ENCODE measurements around the gene PBX2.

The PBX2 gene

GRCh38 chr6:32170294-32170693 is 19.7 kb downstream of the PBX2 start:
- DNase-seq: no peak

GRCh38 chr6:32168807-32169591 is 21.0 kb downstream of the PBX2 start:
- DNase-seq: no peak

- DNase-seq: no peak
Measured at GRCh38 chr6:32168350-32168749, 21.7 kb downstream of the PBX2 start.

- DNase-seq: no peak
Measured at GRCh38 chr6:32167761-32168262, 22.2 kb downstream of the PBX2 start.

- peak; percentile 4 to 58 (median 24) for DNase-seq
Measured at GRCh38 chr6:32167154-32167760, 22.7 kb downstream of the PBX2 start.

GRCh38 chr6:32166411-32167061 is 23.5 kb downstream of the PBX2 start:
- DNase-seq: peak in 1 of 3 experiments; percentile 18

GRCh38 chr6:32164295-32164694 is 25.7 kb downstream of the PBX2 start, which contains the start of gene EGFL8:
TSS of gene EGFL8 (plus strand) at chr6:32164595. CDS start at chr6:32166166, 1,571 bp downstream.
- no peak for DNase-seq

GRCh38 chr6:32163559-32164258 is 26.3 kb downstream of the PBX2 start:
- no peak for DNase-seq

GRCh38 chr6:32158052-32158451 is 31.9 kb downstream of the PBX2 start:
- DNase-seq: no peak

GRCh38 chr6:32156891-32157290 is 33.1 kb downstream of the PBX2 start:
- DNase-seq: no peak

GRCh38 chr6:32154514-32155161 is 35.4 kb downstream of the PBX2 start:
- peak; percentile 61 to 85 (median 81) for DNase-seq

- peak; percentile 63 to 92 (median 87) for DNase-seq
Measured at GRCh38 chr6:32153564-32154513, 36.2 kb downstream of the PBX2 start, which contains the start of gene PPT2. TSS of gene PPT2 (plus strand) at chr6:32154141. CDS start at chr6:32154595, 454 bp downstream.

- peak; percentile 1 to 46 (median 41) for DNase-seq
Measured at GRCh38 chr6:32152769-32153563, 37.0 kb downstream of the PBX2 start.

- no peak for DNase-seq
Measured at GRCh38 chr6:32151863-32152768, 37.9 kb downstream of the PBX2 start, which contains the start of gene PRRT1. TSS of gene PRRT1 (minus strand) at chr6:32151939. CDS start at chr6:32151827, 112 bp downstream.

GRCh38 chr6:32151181-32151862 is 38.7 kb downstream of the PBX2 start:
- no peak for DNase-seq

- no peak for DNase-seq
Measured at GRCh38 chr6:32149932-32150870, 39.8 kb downstream of the PBX2 start.

- DNase-seq: no peak
Measured at GRCh38 chr6:32149092-32149755, 40.8 kb downstream of the PBX2 start.
